Neural progenitor cell (in vitro differentiated cells): Measurements from ENCODE around the gene TYSND1. TPM values are rescaled to one million over a fixed set of nuclear protein-coding genes. Genes with fewer than 3 reads are reported as not detected.

Source experiments
- DNase-seq: peaks from one replicate; pipeline ENCODE4 v3.0.0-alpha.2; 2016; ENCODE audit warnings: low spot score
- H2AFZ ChIP-seq: fragments of 200-600 bp; sonication (generic); replicated peaks from 2 replicates; pipeline ENCODE4 v1.6.1; 2016; ENCODE audit warnings: antibody characterized with exemption
- H3F3A ChIP-seq: fragments of 200-600 bp; sonication (generic); 2 replicates; pipeline ENCODE4 v1.6.1; 2016; ENCODE audit warnings: antibody characterized with exemption, low read depth
- H3K27ac ChIP-seq: fragments of 200-600 bp; sonication (generic); 2 replicates; pipeline ENCODE4 v1.5.1; 2016; ENCODE audit warnings: mild to moderate bottlenecking
- H3K27me3 ChIP-seq: fragments of 200-600 bp; sonication (generic); 2 replicates; pipeline ENCODE4 v1.6.1; 2016; ENCODE audit warnings: mild to moderate bottlenecking, moderate library complexity
- H3K36me3 ChIP-seq: fragments of 200-600 bp; sonication (generic); 2 replicates; pipeline ENCODE4 v1.5.1; 2016
- H3K4me1 ChIP-seq: fragments of 200-600 bp; sonication (generic); 2 replicates; pipeline ENCODE4 v1.6.1; 2016; ENCODE audit warnings: mixed run types
- H3K4me2 ChIP-seq: fragments of 200-600 bp; sonication (generic); 2 replicates; pipeline ENCODE4 v1.6.1; 2016
- H3K4me3 ChIP-seq: fragments of 200-600 bp; sonication (generic); 2 replicates; pipeline ENCODE4 v1.5.1; 2016
- H3K79me2 ChIP-seq: fragments of 200-600 bp; sonication (generic); 2 replicates; pipeline ENCODE4 v1.6.1; 2016; ENCODE audit warnings: low read depth
- H3K9ac ChIP-seq: fragments of 200-600 bp; sonication (generic); 2 replicates; pipeline ENCODE4 v1.6.1; 2016
- H3K9me3 ChIP-seq: fragments of 200-600 bp; sonication (generic); 2 replicates; pipeline ENCODE4 v1.5.1; 2016; ENCODE audit warnings: low read depth
- H4K20me1 ChIP-seq: fragments of 200-600 bp; sonication (generic); 2 replicates; pipeline ENCODE4 v1.6.1; 2016; ENCODE audit warnings: low read depth
- H3K27ac Mint-ChIP-seq: 3 replicates; pipeline ENCODE4 v1.8.0; 2021; ENCODE audit warnings: mixed read lengths
- H3K27me3 Mint-ChIP-seq: 2 replicates; pipeline ENCODE4 v1.8.0; 2022; ENCODE audit warnings: low read depth, mild to moderate bottlenecking, inconsistent platforms, moderate library complexity, mixed read lengths; ENCODE audit not compliant: insufficient read depth
- H3K36me3 Mint-ChIP-seq: 3 replicates; pipeline ENCODE4 v1.8.0; 2021; ENCODE audit warnings: mixed read lengths
- H3K4me1 Mint-ChIP-seq: 3 replicates; pipeline ENCODE4 v1.8.0; 2021; ENCODE audit warnings: mixed read lengths
- H3K4me3 Mint-ChIP-seq: 3 replicates; pipeline ENCODE4 v1.8.0; 2021; ENCODE audit warnings: mild to moderate bottlenecking, moderate library complexity, mixed read lengths
- H3K9me3 Mint-ChIP-seq: 3 replicates; pipeline ENCODE4 v1.8.0; 2020; ENCODE audit warnings: mixed read lengths
- CTCF ChIP-seq: fragments of 200-600 bp; sonication (generic); IDR thresholded peaks from 2 replicates; pipeline ENCODE4 v1.5.1; 2017; ENCODE audit warnings: antibody characterized with exemption, mild to moderate bottlenecking
- EZH2 ChIP-seq: fragments of 200-600 bp; sonication (generic); IDR thresholded peaks from 2 replicates; pipeline ENCODE4 v1.6.1; 2017; ENCODE audit warnings: antibody characterized with exemption, mild to moderate bottlenecking, moderate library complexity
- EZH2phosphoT487 ChIP-seq: fragments of 200-600 bp; sonication (generic); IDR thresholded peaks from 2 replicates; pipeline ENCODE4 v1.6.1; 2017; ENCODE audit warnings: antibody characterized with exemption
- total RNA-seq: library from RNA; depleted of rRNA; stranded (reverse); fragments of >200 nt; gene quantifications from 2 replicates; pipeline ENCODE4 v1.2.3, GENCODE V29; 2015; ENCODE audit warnings: low replicate concordance

TYSND1 gene
- total RNA-seq, 1 donor from 2014 or later: 7.7 TPM

DNA sequence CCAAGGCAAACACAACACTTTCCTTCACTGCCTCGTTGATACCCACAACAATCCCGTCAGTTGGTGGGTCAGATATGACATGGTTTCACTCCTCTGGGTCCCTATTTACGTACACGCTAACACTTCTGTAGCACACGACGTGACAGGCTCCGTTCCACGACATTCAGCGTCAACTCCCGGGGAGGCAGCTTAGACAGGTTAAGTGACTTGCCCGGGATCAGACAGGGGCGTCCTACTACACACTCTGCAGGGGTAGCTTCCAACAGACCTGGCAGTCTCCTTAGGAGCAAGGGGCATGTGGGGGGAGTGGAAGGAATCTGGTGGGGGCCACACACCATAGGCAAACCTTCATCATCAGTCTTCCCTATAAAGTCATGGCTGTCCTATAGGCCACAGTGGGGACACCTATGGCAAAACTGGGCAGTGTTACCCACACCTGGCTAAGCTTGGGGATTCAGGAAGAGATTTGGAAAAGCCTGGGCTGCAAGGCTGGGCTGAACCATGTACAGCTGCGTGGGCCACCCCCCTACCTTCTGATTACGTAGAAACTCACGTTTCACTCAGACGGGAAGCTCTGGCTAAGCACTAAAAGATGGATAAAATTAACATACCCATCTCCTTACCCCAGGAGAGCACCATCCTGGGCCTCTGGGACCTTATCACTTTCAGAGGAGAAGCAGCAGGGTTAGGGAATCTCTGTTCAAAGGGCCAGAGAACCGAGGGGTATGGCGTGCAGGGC lies 2.0 kb downstream of the TYSND1 start:
- no peak for DNase-seq
- Mint-ChIP-seq H3K36me3 (peaks cover 5% of the 10 kb centered on the region), H3K4me3 (peak overlapping the region; percentile 84), H3K4me1 (peaks cover 24% of the 10 kb centered on the region), H3K27ac (no peak overlapping the region), H3K27me3 (peaks cover 4% of the 10 kb centered on the region), H3K9me3 (no peaks in the 10 kb centered on the region)
- H2AFZ ChIP-seq: no peak overlapping the region
- H3K27me3 ChIP-seq: no peaks in the 10 kb centered on the region
- H3K27ac ChIP-seq: no peak overlapping the region
- TF ChIP-seq EZH2phosphoT487 (no peak), EZH2 (no peak), CTCF (no peak)
- peaks cover 10% of the 10 kb centered on the region for H3K79me2 ChIP-seq
- H3K4me1 ChIP-seq: peaks cover 4% of the 10 kb centered on the region
- H3K9ac ChIP-seq: no peak overlapping the region
- H3K4me3 ChIP-seq: no peak overlapping the region
- H4K20me1 ChIP-seq: peaks cover 17% of the 10 kb centered on the region
- no peak overlapping the region for H3K4me2 ChIP-seq
- no peaks in the 10 kb centered on the region for H3K36me3 ChIP-seq
- peaks cover 15% of the 10 kb centered on the region for H3F3A ChIP-seq
- no peaks in the 10 kb centered on the region for H3K9me3 ChIP-seq

- Mint-ChIP-seq H3K9me3 (no peaks in the 10 kb centered on the region), H3K27me3 (peaks cover 4% of the 10 kb centered on the region), H3K4me1 (peaks cover 21% of the 10 kb centered on the region), H3K27ac (no peak overlapping the region), H3K4me3 (no peak overlapping the region), H3K36me3 (peaks cover 4% of the 10 kb centered on the region)
- Histone ChIP-seq H3K9ac (no peak overlapping the region), H3K79me2 (peaks cover 10% of the 10 kb centered on the region), H3K4me1 (peaks cover 4% of the 10 kb centered on the region), H3K9me3 (no peaks in the 10 kb centered on the region), H3K4me2 (no peak overlapping the region), H3K27ac (no peak overlapping the region), H3F3A (peaks cover 10% of the 10 kb centered on the region), H3K4me3 (no peak overlapping the region), H3K27me3 (no peaks in the 10 kb centered on the region), H2AFZ (no peak overlapping the region), H4K20me1 (peaks cover 17% of the 10 kb centered on the region), H3K36me3 (no peaks in the 10 kb centered on the region)
- no peak for DNase-seq
- TF ChIP-seq EZH2 (no peak), EZH2phosphoT487 (no peak), CTCF (no peak)
These were observed 3.9 kb downstream of the TYSND1 start for GRCh38 chr10:70142555-70142954.

DNA sequence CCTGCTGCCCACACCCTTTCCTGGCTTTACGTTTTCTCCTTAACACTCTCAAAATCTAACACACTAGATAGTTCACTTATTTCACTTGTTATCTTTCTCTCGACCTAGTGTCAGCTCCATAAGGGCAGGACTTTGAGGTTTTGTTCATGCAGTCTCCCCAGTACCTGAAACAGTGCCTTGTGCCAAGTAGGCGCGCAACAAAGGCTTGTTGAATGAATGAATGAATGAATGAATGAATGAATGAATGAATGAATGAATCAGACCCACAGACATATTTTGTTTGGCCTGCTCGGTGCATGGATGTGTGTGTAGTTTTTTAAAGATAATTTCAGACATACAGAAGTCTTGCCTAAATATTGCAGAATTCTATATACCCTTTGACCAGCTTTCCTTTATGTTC lies 6.2 kb downstream of the TYSND1 start:
- Mint-ChIP-seq H3K4me3 (no peak overlapping the region), H3K36me3 (peaks cover 7% of the 10 kb centered on the region), H3K27ac (no peak overlapping the region), H3K9me3 (no peaks in the 10 kb centered on the region), H3K4me1 (peaks cover 12% of the 10 kb centered on the region), H3K27me3 (no peaks in the 10 kb centered on the region)
- Histone ChIP-seq H4K20me1 (peaks cover 17% of the 10 kb centered on the region), H3K9me3 (no peaks in the 10 kb centered on the region), H3K36me3 (no peaks in the 10 kb centered on the region), H3K4me2 (no peak overlapping the region), H3K4me1 (no peaks in the 10 kb centered on the region), H2AFZ (no peak overlapping the region), H3K27ac (no peak overlapping the region), H3F3A (no peaks in the 10 kb centered on the region), H3K79me2 (peaks cover 10% of the 10 kb centered on the region), H3K4me3 (no peak overlapping the region), H3K27me3 (no peaks in the 10 kb centered on the region), H3K9ac (no peak overlapping the region)
- no peak for TF ChIP-seq EZH2
- TF ChIP-seq EZH2phosphoT487: no peak
- TF ChIP-seq CTCF: no peak
- DNase-seq: no peak
